DMS 273 (cell line): ENCODE data around the gene NPBWR2.
A peak's percentile ranks its signal among the peaks of the same experiment; 100 is the strongest.
"Not testable (repeated sequence)": the region's sequence is repeated elsewhere in the genome, so short reads cannot be mapped to it uniquely, and the experiment has no call there.

Experiments used
- DNase-seq: peaks from one replicate; lab custom pipeline; 2025; ENCODE audit not compliant: unreplicated experiment; lab: John Stamatoyannopoulos, UW

The NPBWR2 gene

GRCh38 chr20:64088586-64088985 lies 18.8 kb downstream of the NPBWR2 start:
- DNase-seq, result not testable (repeated sequence)

- DNase-seq, result not testable (repeated sequence)
Observed at GRCh38 chr20:64087226-64087825, 20.0 kb downstream of the NPBWR2 start.

- no peak for DNase-seq
Observed at GRCh38 chr20:64086801-64087200, 20.6 kb downstream of the NPBWR2 start.

- no peak for DNase-seq
Observed at GRCh38 chr20:64084685-64085152, 22.6 kb downstream of the NPBWR2 start.

GRCh38 chr20:64083804-64084684 lies 23.3 kb downstream of the NPBWR2 start, which contains the start of gene LKAAEAR1:
LKAAEAR1 (minus strand) TSS chr20:64084398; CDS start chr20:64084219, 179 bp downstream.
- peak; percentile 70 for DNase-seq

- DNase-seq, result peak; percentile 92
Observed at GRCh38 chr20:64083378-64083803, 24.0 kb downstream of the NPBWR2 start.

- DNase-seq, result no peak
Observed at GRCh38 chr20:64082820-64083377, 24.5 kb downstream of the NPBWR2 start.

GRCh38 chr20:64082126-64082731 lies 25.1 kb downstream of the NPBWR2 start:
- no peak for DNase-seq

- DNase-seq, result no peak
Observed at GRCh38 chr20:64081624-64081964, 25.8 kb downstream of the NPBWR2 start.

GRCh38 chr20:64080813-64081623 lies 26.3 kb downstream of the NPBWR2 start:
- no peak for DNase-seq

GRCh38 chr20:64080013-64080812 lies 27.2 kb downstream of the NPBWR2 start, which contains the start of gene OPRL1:
OPRL1 (plus strand) TSS chr20:64080082; CDS start chr20:64092721, 12,639 bp downstream.
- DNase-seq, result no peak

GRCh38 chr20:64079273-64080012 lies 27.9 kb downstream of the NPBWR2 start, which contains the start of gene RGS19:
RGS19 (minus strand) TSS chr20:64079518; CDS start chr20:64076886, 2,632 bp downstream.
- DNase-seq, result peak; percentile 90

GRCh38 chr20:64078934-64079272 lies 28.5 kb downstream of the NPBWR2 start:
- no peak for DNase-seq

GRCh38 chr20:64077876-64078551 lies 29.4 kb downstream of the NPBWR2 start:
- DNase-seq, result no peak

- DNase-seq, result no peak
Observed at GRCh38 chr20:64077541-64077875, 29.9 kb downstream of the NPBWR2 start.

GRCh38 chr20:64077094-64077493 lies 30.3 kb downstream of the NPBWR2 start:
- no peak for DNase-seq

- no peak for DNase-seq
Observed at GRCh38 chr20:64076061-64076997, 31.0 kb downstream of the NPBWR2 start.
